Loucy (cell line): ENCODE measurements around the gene PER2.

Experiments used
- H2AFZ ChIP-seq: fragments of 200-600 bp; sonication (generic); 2 replicates; pipeline ENCODE4 v1.6.0; 2016; ENCODE audit warnings: antibody characterized with exemption, mild to moderate bottlenecking, low read length, moderate library complexity
- H3F3A ChIP-seq: fragments of 200-600 bp; 2 replicates; pipeline ENCODE4 v1.6.0; 2016; ENCODE audit warnings: antibody characterized with exemption, low read depth, mild to moderate bottlenecking
- H3K27me3 ChIP-seq: fragments of 200-600 bp; sonication (generic); 2 replicates; pipeline ENCODE4 v1.6.1; 2014; ENCODE audit warnings: low read length, mild to moderate bottlenecking; ENCODE audit not compliant: insufficient read depth, poor library complexity, severe bottlenecking
- H3K36me3 ChIP-seq: fragments of 200-600 bp; sonication (generic); 2 replicates; pipeline ENCODE4 v1.6.1; 2016; ENCODE audit warnings: low read length; ENCODE audit not compliant: insufficient read depth
- H3K4me1 ChIP-seq: fragments of 200-600 bp; sonication (generic); 2 replicates; pipeline ENCODE4 v1.5.1; 2014; ENCODE audit warnings: low read length, mild to moderate bottlenecking; ENCODE audit not compliant: insufficient read depth, poor library complexity, severe bottlenecking
- H3K4me2 ChIP-seq: fragments of 200-600 bp; sonication (generic); 2 replicates; pipeline ENCODE4 v1.6.0; 2014; ENCODE audit warnings: antibody characterized with exemption, low read length, low read depth, mild to moderate bottlenecking; ENCODE audit not compliant: poor library complexity, severe bottlenecking
- H3K4me3 ChIP-seq: fragments of 200-600 bp; sonication (generic); 2 replicates; pipeline ENCODE4 v1.5.1; 2014; ENCODE audit warnings: low read length, mild to moderate bottlenecking, mixed read lengths; ENCODE audit not compliant: poor library complexity, severe bottlenecking
- H3K79me2 ChIP-seq: fragments of 200-600 bp; sonication (generic); 2 replicates; pipeline ENCODE4 v1.6.1; 2014; ENCODE audit warnings: low read length; ENCODE audit not compliant: insufficient read depth
- H3K9ac ChIP-seq: fragments of 200-600 bp; sonication (generic); 2 replicates; pipeline ENCODE4 v1.6.0; 2014; ENCODE audit warnings: mild to moderate bottlenecking, low read depth, low read length, moderate library complexity; ENCODE audit not compliant: poor library complexity, severe bottlenecking
- H3K9me2 ChIP-seq: fragments of 200-600 bp; sonication (generic); replicated peaks from 2 replicates; pipeline ENCODE4 v1.6.1; 2016; ENCODE audit warnings: low read depth, low read length, mixed read lengths
- H3K9me3 ChIP-seq: fragments of 200-600 bp; sonication (generic); 2 replicates; pipeline ENCODE4 v1.6.1; 2014; ENCODE audit warnings: mild to moderate bottlenecking, antibody characterized with exemption, low read length, low read depth; ENCODE audit not compliant: insufficient read depth
- H4K20me1 ChIP-seq: fragments of 200-600 bp; sonication (generic); 2 replicates; pipeline ENCODE4 v1.6.0; 2014; ENCODE audit warnings: antibody characterized with exemption, low read length, mild to moderate bottlenecking; ENCODE audit not compliant: insufficient read depth, poor library complexity, severe bottlenecking
- EZH2phosphoT487 ChIP-seq: fragments of 200-600 bp; IDR thresholded peaks from 2 replicates; pipeline ENCODE4 v1.6.1; 2018; ENCODE audit warnings: antibody characterized with exemption, mild to moderate bottlenecking, moderate library complexity, borderline replicate concordance
- TF ChIP-seq, protein P1 (sequence below): fragments of 200-600 bp; sonication (generic); conservative IDR thresholded peaks from 2 replicates; pipeline ENCODE4 v1.5.1; 2014; ENCODE audit warnings: mild to moderate bottlenecking, antibody characterized with exemption, low read length

Gene PER2

DNA sequence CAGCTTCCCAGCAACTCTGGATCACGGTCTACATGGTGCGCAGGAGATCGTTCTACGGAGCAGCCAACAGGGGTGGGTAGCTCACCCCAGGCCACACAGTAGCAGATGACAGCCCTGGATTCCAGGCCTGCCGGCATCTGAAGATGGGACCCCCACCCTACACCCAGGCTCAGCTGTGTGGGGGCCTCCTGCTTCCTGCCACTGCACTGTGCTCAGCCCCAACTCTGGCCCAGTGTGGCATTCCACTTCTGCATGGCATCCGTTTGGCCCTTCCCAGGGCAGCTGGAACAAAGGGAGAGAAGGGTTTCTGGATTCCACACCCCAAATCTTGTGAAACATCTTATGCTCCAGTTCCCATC is 9.1 kb downstream of the PER2 start:
- Histone ChIP-seq H3K36me3 (peaks cover 31% of the 10 kb centered on the region; the same call in 1 of the 2 replicates), H3K9me2 (no peaks in the 10 kb centered on the region), H3K79me2 (peaks cover 54% of the 10 kb centered on the region), H3K27me3 (no peaks in the 10 kb centered on the region), H3K4me3 (no peak overlapping the region), H3K4me1 (peaks cover 29% of the 10 kb centered on the region), H3K9ac (no peak overlapping the region), H2AFZ (no peak overlapping the region), H3F3A (no peaks in the 10 kb centered on the region), H4K20me1 (peaks cover 13% of the 10 kb centered on the region), H3K9me3 (no peaks in the 10 kb centered on the region), H3K4me2 (no peak overlapping the region)
- TF ChIP-seq EZH2phosphoT487 = no peak
- TF ChIP-seq, protein P1, sequence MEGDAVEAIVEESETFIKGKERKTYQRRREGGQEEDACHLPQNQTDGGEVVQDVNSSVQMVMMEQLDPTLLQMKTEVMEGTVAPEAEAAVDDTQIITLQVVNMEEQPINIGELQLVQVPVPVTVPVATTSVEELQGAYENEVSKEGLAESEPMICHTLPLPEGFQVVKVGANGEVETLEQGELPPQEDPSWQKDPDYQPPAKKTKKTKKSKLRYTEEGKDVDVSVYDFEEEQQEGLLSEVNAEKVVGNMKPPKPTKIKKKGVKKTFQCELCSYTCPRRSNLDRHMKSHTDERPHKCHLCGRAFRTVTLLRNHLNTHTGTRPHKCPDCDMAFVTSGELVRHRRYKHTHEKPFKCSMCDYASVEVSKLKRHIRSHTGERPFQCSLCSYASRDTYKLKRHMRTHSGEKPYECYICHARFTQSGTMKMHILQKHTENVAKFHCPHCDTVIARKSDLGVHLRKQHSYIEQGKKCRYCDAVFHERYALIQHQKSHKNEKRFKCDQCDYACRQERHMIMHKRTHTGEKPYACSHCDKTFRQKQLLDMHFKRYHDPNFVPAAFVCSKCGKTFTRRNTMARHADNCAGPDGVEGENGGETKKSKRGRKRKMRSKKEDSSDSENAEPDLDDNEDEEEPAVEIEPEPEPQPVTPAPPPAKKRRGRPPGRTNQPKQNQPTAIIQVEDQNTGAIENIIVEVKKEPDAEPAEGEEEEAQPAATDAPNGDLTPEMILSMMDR = no peak

DNA sequence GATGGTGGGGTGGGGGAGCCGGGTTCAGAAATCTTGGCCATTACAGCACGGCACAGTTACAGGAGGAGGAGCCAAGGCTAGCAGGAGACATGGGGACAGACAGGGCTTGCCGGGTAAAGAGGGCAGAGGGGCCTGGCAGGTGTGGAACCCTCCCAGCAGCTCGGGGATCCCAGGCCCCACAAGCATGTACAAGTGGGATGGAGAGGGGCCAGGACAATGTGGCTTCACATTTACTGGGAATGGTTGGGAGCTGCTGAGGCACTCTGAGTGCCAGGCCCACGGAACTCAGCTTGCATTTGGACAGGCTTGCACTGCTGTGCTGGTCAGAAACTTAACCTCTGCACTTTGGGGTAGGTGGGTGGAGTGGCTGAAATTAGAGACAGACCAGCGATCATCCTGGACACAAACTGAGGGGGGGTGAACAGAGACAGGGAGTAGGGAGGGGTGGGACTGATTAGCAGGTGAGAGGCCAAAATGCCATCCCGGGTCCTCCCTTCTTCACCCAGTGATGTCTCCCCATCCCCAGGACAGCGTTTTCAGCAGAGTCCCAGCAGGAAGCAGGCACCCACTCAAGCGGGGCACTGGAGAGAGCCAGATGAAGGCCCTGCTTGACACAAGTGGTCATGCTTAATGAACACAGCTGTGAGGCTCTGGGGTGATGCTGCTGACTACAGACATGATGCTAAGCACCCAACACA is 9.6 kb downstream of the PER2 start:
- Histone ChIP-seq H3K27me3 (no peaks in the 10 kb centered on the region), H2AFZ (no peak overlapping the region), H3K36me3 (peaks cover 37% of the 10 kb centered on the region; the same call in 1 of the 2 replicates), H3F3A (no peaks in the 10 kb centered on the region), H3K9me3 (no peaks in the 10 kb centered on the region), H3K79me2 (peaks cover 51% of the 10 kb centered on the region; the same call in 1 of the 2 replicates), H3K4me1 (peaks cover 26% of the 10 kb centered on the region), H3K4me3 (no peak overlapping the region), H3K9me2 (no peaks in the 10 kb centered on the region), H3K9ac (no peak overlapping the region), H4K20me1 (peaks cover 13% of the 10 kb centered on the region), H3K4me2 (no peak overlapping the region)
- TF ChIP-seq, protein P1 = no peak
- no peak for TF ChIP-seq EZH2phosphoT487

DNA sequence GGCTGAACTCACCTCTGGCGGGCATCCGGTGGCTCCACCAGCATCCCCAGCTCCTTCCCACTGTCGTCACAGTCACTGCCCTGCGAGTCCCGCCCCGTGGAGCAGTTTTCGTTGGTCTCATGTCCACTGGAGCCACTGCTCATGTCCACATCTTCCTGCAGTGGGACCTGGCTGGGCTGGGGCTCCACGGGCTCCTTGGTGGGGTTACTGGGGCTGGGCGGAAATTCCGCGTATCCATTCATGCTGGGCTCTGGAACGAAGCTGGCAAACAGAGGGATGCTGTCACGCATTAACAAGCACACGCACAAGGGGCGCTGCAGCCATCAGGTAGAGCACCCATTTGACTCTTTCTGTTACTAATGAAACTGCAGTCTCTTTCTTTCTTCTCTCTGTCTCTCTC is 10.7 kb downstream of the PER2 start:
- H3K27me3 ChIP-seq = no peaks in the 10 kb centered on the region
- H2AFZ ChIP-seq = no peak overlapping the region
- H3K9ac ChIP-seq = no peak overlapping the region
- no peaks in the 10 kb centered on the region for H3F3A ChIP-seq
- H3K4me3 ChIP-seq = no peak overlapping the region
- H3K79me2 ChIP-seq = peaks cover 40% of the 10 kb centered on the region; the same call in 1 of the 2 replicates
- H3K36me3 ChIP-seq = peaks cover 43% of the 10 kb centered on the region
- H3K4me1 ChIP-seq = peaks cover 15% of the 10 kb centered on the region
- peaks cover 6% of the 10 kb centered on the region for H4K20me1 ChIP-seq
- H3K9me2 ChIP-seq = no peaks in the 10 kb centered on the region
- TF ChIP-seq, protein P1 = no peak; the same call in 1 of the 2 replicates
- TF ChIP-seq EZH2phosphoT487 = no peak
- no peaks in the 10 kb centered on the region for H3K9me3 ChIP-seq
- no peak overlapping the region for H3K4me2 ChIP-seq
